Left ventricle myocardium inferior (tissue), 1 donor: ENCODE results near the gene MFSD2B. TPM values are rescaled to one million over a fixed set of nuclear protein-coding genes. Genes with fewer than 3 reads are reported as not detected.

Experiments used
- DNase-seq: peaks from one replicate; pipeline ENCODE4 v3.0.0-alpha.2; 2020
- H3K27ac ChIP-seq: fragments of 200-600 bp; replicated peaks from 2 replicates; pipeline ENCODE4 v1.8.0; 2021
- H3K27me3 ChIP-seq: fragments of 200-600 bp; 2 replicates; pipeline ENCODE4 v1.8.0; 2021; ENCODE audit warnings: low read depth
- H3K36me3 ChIP-seq: fragments of 200-600 bp; 2 replicates; pipeline ENCODE4 v1.8.0; 2021
- H3K4me1 ChIP-seq: fragments of 200-600 bp; 2 replicates; pipeline ENCODE4 v1.8.0; 2021
- H3K4me3 ChIP-seq: fragments of 200-600 bp; 2 replicates; pipeline ENCODE4 v1.8.0; 2021; ENCODE audit warnings: mild to moderate bottlenecking, moderate library complexity
- H3K9me3 ChIP-seq: fragments of 200-600 bp; replicated peaks from 2 replicates; pipeline ENCODE4 v1.8.0; 2021
- intact Hi-C: fragments of 100-400 bp; cut with micrococcal nuclease; formaldehyde crosslinking; loops from one replicate; pipeline ENCODE4 v1.11.0; 2022
- total RNA-seq: library from RNA; stranded (reverse); fragmentation: NEBNext Ultra II Directional; extraction: Animal tissue kit (Norgen Biotek cat#: 25700); gene quantifications from one replicate; pipeline ENCODE4 v1.2.1, GENCODE V29; 2021
- TF ChIP-seq, protein P1 (sequence below): fragments of 200-600 bp; IDR thresholded peaks from 2 replicates; pipeline ENCODE4 v1.8.0; 2021; ENCODE audit warnings: antibody characterized with exemption, mild to moderate bottlenecking, borderline replicate concordance
- donor health status: DM: no; HTN: yes; CAD: no; lungs with severe emphysema.

MFSD2B gene
- total RNA-seq, 1 donor from 2014 or later, result 0.16 TPM

DNA sequence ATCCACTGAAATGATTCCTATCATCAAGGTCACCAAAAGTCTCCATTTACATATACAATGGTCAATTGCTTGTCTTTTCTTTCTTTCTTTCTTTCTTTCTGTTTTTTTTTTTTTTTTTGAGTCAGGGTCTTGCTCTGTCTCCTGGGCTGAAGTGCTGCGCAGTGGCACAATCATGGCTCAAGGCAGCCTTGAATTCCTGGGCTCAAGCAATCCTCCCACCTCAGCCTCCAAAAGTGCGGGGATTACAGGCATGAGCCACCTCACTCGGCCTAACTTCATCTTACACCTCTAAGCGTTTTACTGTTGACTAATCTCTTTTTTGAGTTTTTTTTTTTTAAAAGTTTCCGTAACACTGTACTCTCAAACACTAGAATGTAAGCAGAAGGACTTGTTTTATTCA is 65.4 kb downstream of the MFSD2B start:
- no peaks in the 10 kb centered on the region for H3K27me3 ChIP-seq
- peaks cover 39% of the 10 kb centered on the region for H3K36me3 ChIP-seq
- peaks cover 33% of the 10 kb centered on the region for H3K4me1 ChIP-seq
- peak overlapping the region; percentile 91 for H3K4me3 ChIP-seq
- intact Hi-C loops, result no loop called here
- H3K9me3 ChIP-seq, result no peaks in the 10 kb centered on the region
- DNase-seq, result no peak
- peak overlapping the region; percentile 93 for H3K27ac ChIP-seq
- TF ChIP-seq, protein P1, sequence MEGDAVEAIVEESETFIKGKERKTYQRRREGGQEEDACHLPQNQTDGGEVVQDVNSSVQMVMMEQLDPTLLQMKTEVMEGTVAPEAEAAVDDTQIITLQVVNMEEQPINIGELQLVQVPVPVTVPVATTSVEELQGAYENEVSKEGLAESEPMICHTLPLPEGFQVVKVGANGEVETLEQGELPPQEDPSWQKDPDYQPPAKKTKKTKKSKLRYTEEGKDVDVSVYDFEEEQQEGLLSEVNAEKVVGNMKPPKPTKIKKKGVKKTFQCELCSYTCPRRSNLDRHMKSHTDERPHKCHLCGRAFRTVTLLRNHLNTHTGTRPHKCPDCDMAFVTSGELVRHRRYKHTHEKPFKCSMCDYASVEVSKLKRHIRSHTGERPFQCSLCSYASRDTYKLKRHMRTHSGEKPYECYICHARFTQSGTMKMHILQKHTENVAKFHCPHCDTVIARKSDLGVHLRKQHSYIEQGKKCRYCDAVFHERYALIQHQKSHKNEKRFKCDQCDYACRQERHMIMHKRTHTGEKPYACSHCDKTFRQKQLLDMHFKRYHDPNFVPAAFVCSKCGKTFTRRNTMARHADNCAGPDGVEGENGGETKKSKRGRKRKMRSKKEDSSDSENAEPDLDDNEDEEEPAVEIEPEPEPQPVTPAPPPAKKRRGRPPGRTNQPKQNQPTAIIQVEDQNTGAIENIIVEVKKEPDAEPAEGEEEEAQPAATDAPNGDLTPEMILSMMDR, result no peak

Other genes with a start within 250 kb of the MFSD2B start
- 7.9 TPM for gene ATAD2B, start 83.0 kb upstream of the MFSD2B start, total RNA-seq
- 18.5 TPM for gene UBXN2A, start 69.6 kb upstream of the MFSD2B start, total RNA-seq
- gene WDCP, start 37.3 kb downstream of the MFSD2B start, total RNA-seq, result 8.6 TPM
- gene FKBP1B, start 39.7 kb downstream of the MFSD2B start, total RNA-seq, result 2.1 TPM
- gene SF3B6, start 66.2 kb downstream of the MFSD2B start, total RNA-seq, result 59.7 TPM
- 7.5 TPM for gene TP53I3, start 74.7 kb downstream of the MFSD2B start, total RNA-seq
- gene PFN4, start 113.2 kb downstream of the MFSD2B start, total RNA-seq, result 0.74 TPM
- 29.6 TPM for gene FAM228B, start 113.4 kb downstream of the MFSD2B start, total RNA-seq
- 0.11 TPM for gene FAM228A, start 165.0 kb downstream of the MFSD2B start, total RNA-seq